HUES64 (cell line): ENCODE data around the gene MT4.
"Not testable (repeated sequence)": the region's sequence is repeated elsewhere in the genome, so short reads cannot be mapped to it uniquely, and the experiment has no call there.

Experiments used
- H3K27ac ChIP-seq: 2 replicates; pipeline ENCODE4 v1.7.0; 2013; ENCODE audit warnings: low read depth, low read length, inconsistent platforms
- H3K27me3 ChIP-seq: 2 replicates; pipeline ENCODE4 v1.6.1; 2013; ENCODE audit warnings: mild to moderate bottlenecking, low read length; ENCODE audit not compliant: insufficient read depth
- H3K36me3 ChIP-seq: 2 replicates; pipeline ENCODE4 v1.6.1; 2013; ENCODE audit warnings: mild to moderate bottlenecking, low read length; ENCODE audit not compliant: insufficient read depth
- H3K4me1 ChIP-seq: 2 replicates; pipeline ENCODE4 v1.6.1; 2013; ENCODE audit warnings: mild to moderate bottlenecking, low read length, moderate library complexity; ENCODE audit not compliant: insufficient read depth
- H3K4me3 ChIP-seq: 2 replicates; pipeline ENCODE4 v1.5.1; 2013; ENCODE audit warnings: mild to moderate bottlenecking, low read length, moderate library complexity
- H3K9ac ChIP-seq: 2 replicates; pipeline ENCODE4 v1.6.1; 2013; ENCODE audit warnings: mild to moderate bottlenecking, low read depth, low read length
- H3K9me3 ChIP-seq: 2 replicates; pipeline ENCODE4 v1.6.1; 2013; ENCODE audit warnings: low read depth, low read length; ENCODE audit not compliant: insufficient read depth
- WGBS: fragments of 150-250, 120-280 bp; methylation state at CpG from one replicate; pipeline ENCODE4 v1.1.7; 2013; ENCODE audit warnings: missing lambda C conversion rate; 5-methylcytosine and 5-hydroxymethylcytosine counted together

The MT4 gene

DNA sequence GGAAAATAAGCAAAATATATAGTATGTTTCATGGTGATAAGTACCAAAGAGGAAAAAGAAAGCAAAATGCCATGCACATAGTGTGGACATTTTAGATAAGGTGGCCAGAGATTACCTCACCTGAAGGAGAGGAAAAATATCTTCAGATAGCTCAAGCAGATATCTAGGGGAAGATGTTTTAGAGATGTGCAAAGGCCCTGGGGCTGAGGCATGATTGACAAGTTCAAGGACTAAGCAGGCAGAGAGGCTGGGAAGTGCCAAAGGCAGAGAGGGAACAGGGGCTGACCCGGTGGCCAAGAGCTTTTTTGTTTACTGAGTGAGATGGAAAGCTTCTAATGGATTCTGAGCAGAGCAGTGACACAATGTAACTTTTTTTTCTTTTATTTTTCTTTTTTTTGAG is 4.4 kb upstream of the MT4 start:
- H3K36me3 ChIP-seq, result no peaks in the 10 kb centered on the region
- H3K4me3 ChIP-seq, result no peak overlapping the region
- no peak overlapping the region for H3K9ac ChIP-seq
- H3K27ac ChIP-seq, result no peak overlapping the region
- no peaks in the 10 kb centered on the region for H3K9me3 ChIP-seq
- H3K27me3 ChIP-seq, result no peaks in the 10 kb centered on the region
- H3K4me1 ChIP-seq, result no peaks in the 10 kb centered on the region
- 94% methylated on average over 1 of the region's 1 CpG for WGBS

GRCh38 chr16:56561126-56561525 is 3.7 kb upstream of the MT4 start:
- Histone ChIP-seq H3K27ac (no peak overlapping the region), H3K4me3 (no peak overlapping the region), H3K9ac (no peak overlapping the region), H3K4me1 (no peaks in the 10 kb centered on the region), H3K36me3 (no peaks in the 10 kb centered on the region), H3K9me3 (no peaks in the 10 kb centered on the region), H3K27me3 (no peaks in the 10 kb centered on the region)
- 95% methylated on average over 1 of the region's 1 CpG for WGBS

DNA sequence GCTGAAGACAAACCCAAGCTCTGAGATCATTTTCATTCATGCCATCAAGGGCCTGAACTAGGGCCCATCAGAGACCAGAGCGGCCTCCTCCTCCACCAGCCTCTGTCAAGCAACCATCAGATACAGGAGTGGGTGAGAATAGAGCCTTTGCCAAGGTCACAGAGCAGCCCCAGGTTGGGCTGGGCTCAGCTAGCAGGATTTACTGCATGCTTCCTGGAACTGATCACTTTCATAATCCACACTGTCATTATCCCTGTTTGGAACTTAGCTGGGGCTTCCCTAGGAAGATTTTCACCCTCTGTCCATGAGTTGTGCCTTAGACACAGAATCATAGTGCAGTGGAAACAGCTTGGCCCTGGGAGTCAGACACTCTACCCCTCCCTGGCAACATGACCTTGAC is 5.1 kb downstream of the MT4 start:
- 71% methylated on average over 1 of the region's 1 CpG for WGBS
- no peak overlapping the region for H3K9ac ChIP-seq

GRCh38 chr16:56571525-56571924 is 6.7 kb downstream of the MT4 start:
- 91% methylated on average over 11 of the region's 11 CpGs for WGBS
- Histone ChIP-seq H3K27ac (no peak overlapping the region), H3K4me1 (no peaks in the 10 kb centered on the region), H3K9me3 (no peaks in the 10 kb centered on the region), H3K9ac (no peak overlapping the region), H3K4me3 (no peak overlapping the region), H3K27me3 (no peaks in the 10 kb centered on the region; the same call in 1 of the 2 replicates), H3K36me3 (no peaks in the 10 kb centered on the region)

More for the DNA sequence above, 5.1 kb downstream of the MT4 start:
- Histone ChIP-seq H3K4me3 (no peak overlapping the region), H3K27ac (no peak overlapping the region), H3K36me3 (no peaks in the 10 kb centered on the region), H3K27me3 (no peaks in the 10 kb centered on the region; the same call in 1 of the 2 replicates), H3K9me3 (no peaks in the 10 kb centered on the region), H3K4me1 (no peaks in the 10 kb centered on the region)

- Histone ChIP-seq H3K27me3 (no peaks in the 10 kb centered on the region), H3K27ac (no peak overlapping the region), H3K36me3 (no peaks in the 10 kb centered on the region), H3K4me3 (no peak overlapping the region), H3K4me1 (no peaks in the 10 kb centered on the region), H3K9me3 (no peaks in the 10 kb centered on the region), H3K9ac (no peak overlapping the region)
- WGBS, result 100% methylated on average over 1 of the region's 1 CpG
Measured at GRCh38 chr16:56574625-56575024, 9.8 kb downstream of the MT4 start.

GRCh38 chr16:56576585-56577299 is 11.9 kb downstream of the MT4 start:
- Histone ChIP-seq H3K9ac (no peak overlapping the region), H3K4me1 (no peaks in the 10 kb centered on the region), H3K27ac (no peak overlapping the region), H3K36me3 (no peaks in the 10 kb centered on the region), H3K4me3 (no peak overlapping the region), H3K9me3 (no peaks in the 10 kb centered on the region), H3K27me3 (peaks cover 3% of the 10 kb centered on the region; the same call in 1 of the 2 replicates)
- 40% methylated on average over 8 of the region's 8 CpGs for WGBS

DNA sequence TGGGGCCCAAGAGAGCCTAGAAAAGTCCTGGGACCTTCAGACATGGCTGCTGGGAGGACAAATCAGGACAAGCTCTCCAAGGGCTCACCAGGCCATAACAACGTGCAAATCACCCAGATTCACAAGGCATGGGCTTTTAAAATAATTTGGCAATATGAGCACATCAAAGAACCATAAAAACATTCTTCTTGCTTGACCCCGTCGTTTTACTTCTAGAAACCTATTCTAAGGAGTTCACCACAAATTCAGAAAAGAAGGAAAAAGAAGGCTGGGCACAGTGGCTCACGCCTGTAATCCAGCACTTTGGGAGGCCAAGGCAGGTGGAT is 12.4 kb downstream of the MT4 start:
- Histone ChIP-seq H3K27ac (no peak overlapping the region), H3K9ac (no peak overlapping the region), H3K27me3 (peaks cover 4% of the 10 kb centered on the region; the same call in 1 of the 2 replicates), H3K9me3 (no peaks in the 10 kb centered on the region), H3K4me1 (no peaks in the 10 kb centered on the region), H3K36me3 (no peaks in the 10 kb centered on the region), H3K4me3 (no peak overlapping the region)
- WGBS, result 82% methylated on average over 4 of the region's 4 CpGs

GRCh38 chr16:56580391-56581048 is 15.6 kb downstream of the MT4 start:
- H3K9me3 ChIP-seq, result no peaks in the 10 kb centered on the region
- no peak overlapping the region for H3K4me3 ChIP-seq
- peaks cover 16% of the 10 kb centered on the region; the same call in 1 of the 2 replicates for H3K27me3 ChIP-seq
- H3K36me3 ChIP-seq, result no peaks in the 10 kb centered on the region
- H3K9ac ChIP-seq, result no peak overlapping the region
- H3K4me1 ChIP-seq, result no peaks in the 10 kb centered on the region
- H3K27ac ChIP-seq, result no peak overlapping the region
- 89% methylated on average over 6 of the region's 6 CpGs for WGBS

DNA sequence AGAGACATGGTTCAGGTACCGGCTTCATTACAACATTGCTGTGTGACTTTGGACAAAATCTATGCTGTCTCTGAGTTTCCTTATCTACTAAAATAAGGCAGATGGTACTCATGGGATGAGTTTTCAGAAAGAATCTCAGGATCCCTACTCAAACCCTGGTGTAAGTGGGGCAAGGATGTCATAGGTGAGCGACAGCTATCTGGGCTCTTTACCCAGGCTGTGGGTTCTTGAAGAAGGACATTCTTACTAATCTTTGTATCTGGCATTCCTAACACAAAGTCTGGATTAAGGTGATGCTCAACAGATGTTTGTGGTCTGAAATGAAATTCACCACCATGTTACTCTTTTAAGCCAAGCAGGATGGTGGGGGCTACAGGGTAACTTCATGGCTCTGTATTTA is 18.0 kb downstream of the MT4 start:
- 97% methylated on average over 2 of the region's 2 CpGs for WGBS
- not testable (repeated sequence) for H3K9me3 ChIP-seq, H3K9ac ChIP-seq, H3K27ac ChIP-seq, H3K36me3 ChIP-seq, H3K4me3 ChIP-seq, H3K4me1 ChIP-seq
- H3K27me3 ChIP-seq, result peaks cover 38% of the 10 kb centered on the region

DNA sequence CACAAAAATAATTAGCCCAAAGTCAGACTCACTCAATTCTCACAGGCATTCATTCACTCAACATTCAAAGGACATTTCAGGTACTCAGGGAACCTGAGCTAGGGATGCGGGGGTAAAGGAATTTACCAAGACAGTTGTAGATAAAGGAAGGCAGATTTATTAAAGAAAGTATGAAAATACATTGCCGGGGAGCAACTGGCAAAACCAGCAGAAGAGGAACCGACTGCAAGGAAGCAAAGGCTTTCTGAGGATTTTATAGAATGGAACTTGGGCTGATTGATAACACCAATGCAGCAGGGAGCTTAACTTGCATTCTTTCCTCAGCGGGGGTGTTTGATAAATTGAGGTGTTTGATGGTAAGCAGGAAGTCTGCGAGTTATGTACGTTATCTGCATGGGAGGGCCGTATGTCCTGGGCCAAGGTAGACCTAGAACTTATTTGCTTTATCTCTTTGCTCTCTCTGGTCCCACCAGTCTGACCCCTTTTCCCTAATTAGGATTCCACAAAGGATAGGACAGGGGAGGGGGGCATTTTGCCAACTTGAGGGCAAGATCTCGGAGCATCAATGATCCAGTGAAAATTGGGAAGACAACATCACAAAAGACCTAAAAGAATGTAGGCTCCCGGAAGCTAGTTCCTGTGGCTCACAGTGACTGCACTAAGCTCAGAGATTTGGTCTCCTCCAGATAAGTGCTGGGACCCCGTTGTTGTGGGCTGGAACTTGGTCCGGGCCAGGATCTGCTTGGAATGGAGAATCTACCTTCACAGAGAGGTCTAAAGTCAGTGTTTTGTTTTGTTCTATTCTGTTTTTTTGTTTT is 18.7 kb downstream of the MT4 start:
- Histone ChIP-seq H3K4me3 (no peak overlapping the region), H3K4me1 (no peaks in the 10 kb centered on the region), H3K9me3 (no peaks in the 10 kb centered on the region), H3K9ac (no peak overlapping the region), H3K27me3 (peaks cover 45% of the 10 kb centered on the region), H3K36me3 (no peaks in the 10 kb centered on the region), H3K27ac (no peak overlapping the region)
- WGBS, result 85% methylated on average over 11 of the region's 11 CpGs

- Histone ChIP-seq H3K36me3 (no peaks in the 10 kb centered on the region), H3K9me3 (no peaks in the 10 kb centered on the region), H3K4me1 (0 out of 2 replicates have a peak, but pooled peaks cover 2% of the 10 kb centered on the region), H3K27me3 (peaks cover 52% of the 10 kb centered on the region), H3K9ac (no peak overlapping the region), H3K27ac (no peak overlapping the region), H3K4me3 (no peak overlapping the region)
- 87% methylated on average over 11 of the region's 11 CpGs for WGBS
Measured at GRCh38 chr16:56584276-56584675, 19.4 kb downstream of the MT4 start.
